GM12891 (cell line): ENCODE results near the gene CCNK.

Experiments
- POLR2A ChIP-seq: IDR thresholded peaks from 2 replicates; pipeline ENCODE4 v1.6.1; 2011; ENCODE audit warnings: low read depth, low read length, control low read depth
- POLR2AphosphoS5 ChIP-seq: IDR thresholded peaks from 2 replicates; pipeline ENCODE4 v1.6.1; 2011; ENCODE audit warnings: low read depth, low read length, control low read depth

- TF ChIP-seq POLR2A, result no peak
- no peak for TF ChIP-seq POLR2AphosphoS5
Observed at GRCh38 chr14:99463974-99464373, 17.2 kb upstream of the CCNK start.
